HG03571 (cell line): ENCODE results near the gene PLXNB2.

ENCODE experiments used
- ATAC-seq: cut with Tn5 transposase; IDR thresholded peaks from one replicate; pipeline ENCODE4 v1.9.1; 2021; ENCODE audit not compliant: unreplicated experiment

The PLXNB2 gene

GRCh38 chr22:50313021-50313420 is 5.6 kb upstream of the PLXNB2 start:
- no peak for ATAC-seq

GRCh38 chr22:50312371-50312770 is 4.9 kb upstream of the PLXNB2 start:
- ATAC-seq: no peak

GRCh38 chr22:50311606-50312351 is 4.3 kb upstream of the PLXNB2 start:
- ATAC-seq: no peak

- ATAC-seq: no peak
These were observed 3.6 kb upstream of the PLXNB2 start for GRCh38 chr22:50310949-50311444.

- ATAC-seq: no peak
These were observed 2.7 kb upstream of the PLXNB2 start for GRCh38 chr22:50310031-50310722.

GRCh38 chr22:50309601-50309991 is 2.1 kb upstream of the PLXNB2 start:
- ATAC-seq: no peak

- ATAC-seq: no peak
These were observed 1.6 kb upstream of the PLXNB2 start for GRCh38 chr22:50308986-50309600.

- no peak for ATAC-seq
These were observed 1.1 kb upstream of the PLXNB2 start for GRCh38 chr22:50308597-50308935.

GRCh38 chr22:50307890-50308596 is 597 bp upstream of the PLXNB2 start:
- ATAC-seq: no peak

GRCh38 chr22:50305923-50306566 is 1.4 kb downstream of the PLXNB2 start:
- no peak for ATAC-seq

GRCh38 chr22:50305393-50305922 is 2.0 kb downstream of the PLXNB2 start:
- no peak for ATAC-seq

GRCh38 chr22:50304528-50305392 is 2.7 kb downstream of the PLXNB2 start:
- ATAC-seq: no peak

GRCh38 chr22:50303848-50304527 is 3.5 kb downstream of the PLXNB2 start:
- ATAC-seq: no peak

GRCh38 chr22:50303515-50303847 is 4.0 kb downstream of the PLXNB2 start:
- no peak for ATAC-seq

- ATAC-seq: no peak
These were observed 4.9 kb downstream of the PLXNB2 start for GRCh38 chr22:50302564-50302963.

GRCh38 chr22:50302041-50302541 is 5.4 kb downstream of the PLXNB2 start:
- no peak for ATAC-seq

GRCh38 chr22:50301581-50301991 is 5.9 kb downstream of the PLXNB2 start:
- no peak for ATAC-seq

- ATAC-seq: no peak
These were observed 6.7 kb downstream of the PLXNB2 start for GRCh38 chr22:50300620-50301257.
